GM10248 (cell line): ENCODE results near the gene GRIK5.

Source experiments
- CTCF ChIA-PET: fragments of 300-600 bp; sonication (Branson Sonifier 250); formaldehyde crosslinking; extraction: SDS; loops from one replicate; lab custom pipeline; 2021; ENCODE audit warnings: antibody characterized with exemption; lab: Yijun Ruan, JAX
- POLR2A ChIA-PET: fragments of 350-650 bp; sonication (Branson Sonifier 250); formaldehyde crosslinking; extraction: SDS; loops from one replicate; lab custom pipeline; 2020; ENCODE audit warnings: antibody characterized with exemption; lab: Yijun Ruan, JAX
- DNase-seq: peaks from one replicate; pipeline ENCODE4 v3.0.0; 2012; ENCODE audit errors: extremely low spot score
- TF ChIP-seq, protein P1 (sequence below): IDR thresholded peaks from 2 replicates; pipeline ENCODE4 v1.5.1; 2012; ENCODE audit warnings: mild to moderate bottlenecking, low read depth; ENCODE audit errors: extremely low read depth, missing control alignments, control extremely low read depth

GRIK5 gene

DNA sequence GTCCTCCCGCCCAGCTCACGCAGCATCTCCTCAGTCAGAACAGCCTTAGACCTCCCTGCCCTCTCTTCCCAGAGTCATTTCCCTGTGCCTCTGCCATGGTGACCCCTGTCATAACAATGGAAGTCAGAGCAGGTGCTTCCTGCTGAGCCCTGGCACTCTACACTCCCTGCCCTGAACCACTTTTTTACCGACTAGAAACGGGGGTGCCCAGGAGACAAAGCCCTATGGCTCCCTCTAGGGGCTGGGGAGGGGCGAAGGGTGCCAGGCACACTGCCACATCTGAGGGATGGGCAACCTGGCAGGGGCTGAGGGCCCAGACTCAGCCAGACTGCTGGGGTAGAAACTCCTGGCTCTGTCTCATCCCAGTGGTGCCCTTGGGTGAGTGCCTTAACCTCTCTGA, 22.3 kb upstream of the GRIK5 start:
- TF ChIP-seq, protein P1, sequence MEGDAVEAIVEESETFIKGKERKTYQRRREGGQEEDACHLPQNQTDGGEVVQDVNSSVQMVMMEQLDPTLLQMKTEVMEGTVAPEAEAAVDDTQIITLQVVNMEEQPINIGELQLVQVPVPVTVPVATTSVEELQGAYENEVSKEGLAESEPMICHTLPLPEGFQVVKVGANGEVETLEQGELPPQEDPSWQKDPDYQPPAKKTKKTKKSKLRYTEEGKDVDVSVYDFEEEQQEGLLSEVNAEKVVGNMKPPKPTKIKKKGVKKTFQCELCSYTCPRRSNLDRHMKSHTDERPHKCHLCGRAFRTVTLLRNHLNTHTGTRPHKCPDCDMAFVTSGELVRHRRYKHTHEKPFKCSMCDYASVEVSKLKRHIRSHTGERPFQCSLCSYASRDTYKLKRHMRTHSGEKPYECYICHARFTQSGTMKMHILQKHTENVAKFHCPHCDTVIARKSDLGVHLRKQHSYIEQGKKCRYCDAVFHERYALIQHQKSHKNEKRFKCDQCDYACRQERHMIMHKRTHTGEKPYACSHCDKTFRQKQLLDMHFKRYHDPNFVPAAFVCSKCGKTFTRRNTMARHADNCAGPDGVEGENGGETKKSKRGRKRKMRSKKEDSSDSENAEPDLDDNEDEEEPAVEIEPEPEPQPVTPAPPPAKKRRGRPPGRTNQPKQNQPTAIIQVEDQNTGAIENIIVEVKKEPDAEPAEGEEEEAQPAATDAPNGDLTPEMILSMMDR, result peak; percentile 55
- POLR2A ChIA-PET, result interaction anchor here (0.6 kb wide), 1 partner anchor 46 kb away, joined by 3 read pairs; no protein-coding TSS in a partner anchor

DNA sequence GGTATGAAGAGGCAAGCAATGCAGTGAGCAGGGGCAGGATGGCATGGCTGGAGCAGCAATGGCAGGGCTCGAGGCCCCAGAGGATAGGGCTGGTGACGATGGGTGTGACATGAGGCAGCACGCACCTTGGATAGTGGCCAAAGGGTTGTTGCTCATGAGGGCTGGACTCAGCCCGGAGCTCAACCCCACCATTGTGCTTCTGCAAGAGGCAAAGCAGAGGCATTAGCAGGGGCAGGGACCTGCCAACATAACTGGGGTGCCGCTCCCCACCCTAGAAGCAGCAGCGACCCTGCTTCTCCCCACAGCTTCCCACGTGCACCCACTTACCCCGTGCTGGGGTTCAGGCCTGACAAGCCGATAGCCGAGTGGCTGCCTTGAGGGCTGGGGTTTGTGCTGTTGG, 21.7 kb upstream of the GRIK5 start:
- no peak for DNase-seq
- TF ChIP-seq, protein P1, result no peak
- CTCF ChIA-PET, result interaction anchor here (0.9 to 5.6 kb wide), 4 partner anchors 10 to 17 kb away, joined by 3 to 29 read pairs (median 4); no protein-coding TSS in a partner anchor
- POLR2A ChIA-PET, result interaction anchor here (0.6 kb wide), 1 partner anchor 45 kb away, joined by 3 read pairs; no protein-coding TSS in a partner anchor

More for the DNA sequence above, 22.3 kb upstream of the GRIK5 start:
- CTCF ChIA-PET, result interaction anchor here (0.9 to 5.6 kb wide), 4 partner anchors 10 to 16 kb away, joined by 3 to 29 read pairs (median 4); no protein-coding TSS in a partner anchor
- no peak for DNase-seq

DNA sequence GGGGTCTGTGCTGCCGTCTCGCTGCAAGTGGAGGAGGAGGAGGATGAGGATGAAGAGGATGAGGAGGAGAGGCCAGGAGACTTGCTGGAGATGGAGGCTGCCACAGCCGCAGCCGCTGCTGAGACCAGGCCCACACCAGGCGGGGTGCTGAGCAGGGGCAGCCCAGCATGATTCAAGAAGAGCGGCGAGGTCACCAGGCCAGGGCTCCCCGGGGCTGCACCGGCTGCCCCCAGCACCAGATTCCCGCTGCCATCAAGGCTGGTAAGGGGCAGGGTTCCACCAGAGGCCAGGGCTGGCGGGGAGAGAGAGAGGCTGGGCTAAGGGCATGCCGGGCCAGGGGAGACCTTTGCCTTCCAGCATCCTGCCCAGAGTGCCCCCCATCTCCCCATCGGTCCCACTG, 21.3 kb upstream of the GRIK5 start:
- no peak for DNase-seq
- TF ChIP-seq, protein P1, result no peak
- POLR2A ChIA-PET, result interaction anchor here (0.7 kb wide), 1 partner anchor 38 kb away, joined by 3 read pairs; no protein-coding TSS in a partner anchor
- CTCF ChIA-PET, result interaction anchor here (1.0 to 1.2 kb wide), 2 partner anchors 9 to 12 kb away, joined by 4 to 5 read pairs; no protein-coding TSS in a partner anchor

DNA sequence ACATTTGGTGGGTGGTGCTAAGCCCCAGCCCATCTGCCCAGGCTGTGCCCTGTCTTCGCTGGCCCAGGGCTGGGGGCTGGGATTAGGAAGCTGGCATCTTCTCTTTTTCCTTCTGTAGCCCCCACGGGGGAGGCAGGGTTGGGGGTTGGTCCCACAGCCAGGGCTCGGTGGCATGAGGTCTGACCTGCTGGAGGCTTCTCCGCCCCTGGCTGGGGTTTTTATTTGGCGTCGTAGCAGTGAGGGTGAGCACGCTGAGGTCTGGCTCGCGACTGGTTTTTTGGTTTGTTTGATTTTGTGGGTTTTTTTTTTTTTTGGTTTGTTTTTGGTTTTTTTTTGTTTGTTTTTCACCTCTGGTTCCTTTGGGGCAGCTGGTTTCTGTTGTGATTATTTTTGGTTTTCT, 20.7 kb upstream of the GRIK5 start:
- no peak for DNase-seq
- ChIA-PET CTCF (interaction anchor here (0.7 to 0.8 kb wide), 2 partner anchors 9 to 18 kb away, joined by 3 read pairs; no protein-coding TSS in a partner anchor), POLR2A (interaction anchor here (0.7 kb wide), 1 partner anchor 38 kb away, joined by 3 read pairs; no protein-coding TSS in a partner anchor)
- TF ChIP-seq, protein P1, result no peak

DNA sequence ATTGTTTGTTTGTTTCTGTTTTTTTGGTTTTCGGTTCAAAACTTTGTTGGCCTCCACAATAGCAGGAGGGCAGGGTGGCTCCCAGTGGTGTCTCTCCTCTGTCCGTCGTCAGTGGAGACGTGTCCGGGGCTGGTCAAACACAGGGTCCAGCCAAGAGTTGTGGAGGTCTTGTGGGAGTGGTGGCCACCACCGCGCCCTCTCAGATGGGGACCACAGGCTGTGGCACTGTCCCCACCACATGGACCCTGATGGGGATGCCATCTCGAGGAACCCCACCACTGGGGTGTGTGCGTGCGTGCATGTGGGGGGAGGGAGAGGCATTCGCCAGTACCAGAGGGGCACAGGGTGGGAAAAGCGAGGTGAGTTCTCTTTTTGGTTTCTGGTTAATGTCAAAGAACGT, 19.8 kb upstream of the GRIK5 start:
- ChIA-PET CTCF (interaction anchor here (0.7 kb wide), 1 partner anchor 8 kb away, joined by 3 read pairs; no protein-coding TSS in a partner anchor), POLR2A (no interaction called here)
- no peak for DNase-seq
- TF ChIP-seq, protein P1, result no peak

DNA sequence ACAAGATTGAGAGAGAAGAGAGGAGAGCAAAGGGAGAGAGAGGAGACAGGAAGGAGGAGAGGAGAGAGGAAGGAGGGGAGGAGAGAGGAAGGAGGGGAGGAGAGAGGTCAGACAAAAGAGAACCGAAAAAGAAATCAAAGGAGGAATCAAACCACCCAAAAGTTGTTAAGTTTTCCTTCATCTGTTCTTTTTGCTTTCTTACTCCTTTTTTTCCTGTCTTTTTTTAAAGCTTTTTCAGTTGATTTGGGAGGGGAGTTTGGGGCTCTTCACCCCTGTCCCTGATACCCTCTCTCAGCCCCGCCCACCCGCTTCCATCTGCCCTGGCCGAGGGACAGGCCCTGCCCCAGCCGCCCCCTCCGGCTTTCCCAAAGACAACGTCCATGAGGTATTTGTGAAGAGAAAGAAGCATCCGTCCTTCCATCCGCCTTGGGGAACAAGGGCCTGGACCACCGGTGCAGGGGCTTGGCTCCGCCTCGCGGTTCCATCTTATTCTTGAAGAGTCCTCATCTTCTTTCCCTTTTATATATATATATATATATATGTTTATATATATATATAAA, 19.3 kb upstream of the GRIK5 start:
- TF ChIP-seq, protein P1, result no peak
- DNase-seq, result no peak
- ChIA-PET POLR2A (no interaction called here), CTCF (no interaction called here)
